ENCODE data around the gene ELF4. TPM values are rescaled to one million over a fixed set of nuclear protein-coding genes. Genes with fewer than 3 reads are reported as not detected.

Gene ELF4
- total RNA-seq, 6 experiments from 2014 or later, result 21.9 to 35.9 (median 31.4) TPM

GRCh38 chrX:130145123-130145522 lies 34.8 kb upstream of the ELF4 start:
- Mint-ChIP-seq H3K27ac (no peak overlapping the region), H3K9me3 (no peaks in the 10 kb centered on the region), H3K36me3 (ENCODE audit: low read depth) (peaks cover 17% of the 10 kb centered on the region), H3K4me1 (ENCODE audit: low read depth) (peaks cover 15% of the 10 kb centered on the region), H3K4me3 (no peak overlapping the region), H3K27me3 (ENCODE audit: insufficient read depth) (no peaks in the 10 kb centered on the region; the same call in 1 of the 2 replicates)
- no peak for TF ChIP-seq CTCF (IDR thresholded peaks at IDR 0.05)
- DNase-seq, result no peak

- H3K4me3 Mint-ChIP-seq, result no peak overlapping the region
- H3K27me3 Mint-ChIP-seq (ENCODE audit: insufficient read depth), result no peaks in the 10 kb centered on the region; the same call in 1 of the 2 replicates
- peak; percentile 25; the same call in 1 of the 2 replicates for TF ChIP-seq CTCF (IDR thresholded peaks at IDR 0.05)
- H3K27ac Mint-ChIP-seq, result no peak overlapping the region
- no peak for DNase-seq
- peaks cover 15% of the 10 kb centered on the region for H3K4me1 Mint-ChIP-seq (ENCODE audit: low read depth)
- no peaks in the 10 kb centered on the region for H3K9me3 Mint-ChIP-seq
- H3K36me3 Mint-ChIP-seq (ENCODE audit: low read depth), result peaks cover 17% of the 10 kb centered on the region
These were observed 34.2 kb upstream of the ELF4 start for GRCh38 chrX:130144509-130144908.

GRCh38 chrX:130139474-130140201 lies 29.3 kb upstream of the ELF4 start:
- Mint-ChIP-seq H3K36me3 (ENCODE audit: low read depth) (peaks cover 16% of the 10 kb centered on the region), H3K4me1 (ENCODE audit: low read depth) (peaks cover 6% of the 10 kb centered on the region), H3K27ac (peak overlapping the region; percentile 36; the same call in 1 of the 2 replicates), H3K4me3 (no peak overlapping the region), H3K27me3 (ENCODE audit: insufficient read depth) (no peaks in the 10 kb centered on the region; the same call in 1 of the 2 replicates), H3K9me3 (no peaks in the 10 kb centered on the region)
- TF ChIP-seq CTCF (IDR thresholded peaks at IDR 0.05), result no peak
- DNase-seq, result no peak

- no peak overlapping the region for H3K4me3 Mint-ChIP-seq
- TF ChIP-seq CTCF (IDR thresholded peaks at IDR 0.05), result no peak
- H3K9me3 Mint-ChIP-seq, result no peaks in the 10 kb centered on the region
- 0 out of 2 replicates have a peak, but pooled peaks cover 4% of the 10 kb centered on the region for H3K36me3 Mint-ChIP-seq (ENCODE audit: low read depth)
- no peak for DNase-seq
- H3K27me3 Mint-ChIP-seq (ENCODE audit: insufficient read depth), result no peaks in the 10 kb centered on the region
- no peaks in the 10 kb centered on the region for H3K4me1 Mint-ChIP-seq (ENCODE audit: low read depth)
- H3K27ac Mint-ChIP-seq, result no peak overlapping the region
These were observed 26.7 kb upstream of the ELF4 start for GRCh38 chrX:130136961-130137360.

GRCh38 chrX:130136496-130136895 lies 26.2 kb upstream of the ELF4 start:
- Mint-ChIP-seq H3K4me1 (ENCODE audit: low read depth) (no peaks in the 10 kb centered on the region), H3K9me3 (no peaks in the 10 kb centered on the region), H3K4me3 (no peak overlapping the region), H3K27me3 (ENCODE audit: insufficient read depth) (no peaks in the 10 kb centered on the region), H3K36me3 (ENCODE audit: low read depth) (0 out of 2 replicates have a peak, but pooled peaks cover 4% of the 10 kb centered on the region), H3K27ac (no peak overlapping the region)
- TF ChIP-seq CTCF (IDR thresholded peaks at IDR 0.05), result no peak
- no peak for DNase-seq

All from HFFc6 (cell line).